GM21515 (cell line): ENCODE data around the gene NOC3L.

Experiments used
- ATAC-seq: cut with Tn5 transposase; IDR thresholded peaks from one replicate; pipeline ENCODE4 v1.9.1; 2021; ENCODE audit not compliant: unreplicated experiment

The NOC3L gene

GRCh38 chr10:94303929-94304328, 58.8 kb downstream of the NOC3L start:
- no peak for ATAC-seq

GRCh38 chr10:94300042-94300441, 62.7 kb downstream of the NOC3L start:
- ATAC-seq = no peak

- no peak for ATAC-seq
Measured at GRCh38 chr10:94299417-94299816, 63.3 kb downstream of the NOC3L start.

- no peak for ATAC-seq
Measured at GRCh38 chr10:94294168-94294567, 68.6 kb downstream of the NOC3L start.

DNA sequence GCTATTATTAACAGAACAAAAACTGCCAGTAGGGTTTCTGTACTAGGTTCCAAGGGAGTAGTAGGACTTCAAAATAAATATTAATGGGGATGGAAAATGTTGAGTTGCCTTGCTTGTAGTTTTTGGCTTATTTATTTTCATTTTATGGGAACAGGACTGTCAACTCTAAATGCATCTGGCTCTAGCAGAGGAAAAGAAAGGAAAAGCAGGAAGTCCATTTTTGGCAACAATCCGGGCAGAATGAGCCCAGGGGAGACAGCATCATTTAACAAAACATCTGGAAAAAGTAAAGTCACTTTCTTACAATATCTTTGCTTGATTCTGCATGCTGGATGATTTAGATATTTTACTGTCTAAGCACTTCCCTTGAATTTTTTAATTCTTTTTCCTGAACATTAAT, 69.4 kb downstream of the NOC3L start:
- no peak for ATAC-seq

DNA sequence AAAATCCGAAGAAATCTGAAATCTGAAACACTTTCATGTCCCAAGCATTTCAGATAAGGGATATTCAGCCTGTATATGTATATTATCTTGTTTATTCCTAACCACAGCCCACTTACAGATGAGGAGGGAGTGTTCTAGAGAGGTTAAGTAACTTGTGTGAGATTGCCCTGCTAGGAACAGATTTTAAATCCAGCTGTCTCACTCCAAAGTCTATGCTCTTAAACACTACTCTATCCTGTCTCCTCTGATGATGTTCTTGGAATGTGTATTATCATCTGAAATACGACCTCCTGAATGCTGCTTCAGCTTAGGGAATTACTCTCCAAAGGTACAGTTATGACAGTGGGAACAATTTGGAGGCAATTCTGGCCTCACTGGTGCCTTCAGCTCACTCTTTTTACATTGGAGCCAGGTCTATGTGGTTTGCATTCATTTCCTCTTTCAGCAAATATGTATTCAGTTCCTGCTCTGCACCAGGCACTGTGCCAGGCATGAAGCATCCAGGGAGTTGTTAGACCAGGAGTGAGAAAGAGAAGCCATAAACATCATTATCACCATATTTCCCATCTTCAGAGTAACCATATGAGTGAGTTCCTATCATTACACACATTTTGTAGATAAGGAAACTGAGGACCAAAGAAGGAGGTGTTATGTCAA, 70.2 kb downstream of the NOC3L start:
- ATAC-seq = no peak

GRCh38 chr10:94288361-94289101, 74.2 kb downstream of the NOC3L start:
- ATAC-seq = no peak

GRCh38 chr10:94287336-94287735, 75.4 kb downstream of the NOC3L start:
- no peak for ATAC-seq

GRCh38 chr10:94286901-94287300, 75.8 kb downstream of the NOC3L start:
- ATAC-seq = no peak

GRCh38 chr10:94285271-94285670, 77.5 kb downstream of the NOC3L start:
- no peak for ATAC-seq
